Measurements from ENCODE around the gene PGA3.
"Not testable (repeated sequence)": the region's sequence is repeated elsewhere in the genome, so short reads cannot be mapped to it uniquely, and the experiment has no call there.

The PGA3 gene

DNA sequence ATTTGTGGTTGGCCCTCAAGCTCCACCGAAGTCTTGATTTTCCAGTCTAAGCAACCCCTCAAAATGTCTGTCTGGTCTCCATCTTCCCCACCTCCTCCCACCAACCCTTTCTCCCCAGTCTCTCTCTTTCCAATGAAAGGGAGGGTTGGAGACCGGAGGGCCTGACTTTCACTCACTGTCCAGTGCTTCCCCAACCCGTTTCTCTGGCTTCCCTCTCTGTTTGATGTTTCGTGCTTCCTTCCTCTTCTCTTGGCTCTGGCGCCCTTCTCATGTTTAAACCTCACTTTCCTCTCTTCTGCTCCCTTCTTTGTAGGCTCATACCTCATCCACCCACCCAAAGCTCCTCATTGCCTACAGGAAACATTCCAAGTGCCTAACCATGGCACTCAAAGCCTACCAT lies 31.0 kb upstream of the PGA3 start:
- DNase-seq = no peak

GRCh38 chr11:61172888-61173287 lies 30.4 kb upstream of the PGA3 start:
- DNase-seq = no peak

DNA sequence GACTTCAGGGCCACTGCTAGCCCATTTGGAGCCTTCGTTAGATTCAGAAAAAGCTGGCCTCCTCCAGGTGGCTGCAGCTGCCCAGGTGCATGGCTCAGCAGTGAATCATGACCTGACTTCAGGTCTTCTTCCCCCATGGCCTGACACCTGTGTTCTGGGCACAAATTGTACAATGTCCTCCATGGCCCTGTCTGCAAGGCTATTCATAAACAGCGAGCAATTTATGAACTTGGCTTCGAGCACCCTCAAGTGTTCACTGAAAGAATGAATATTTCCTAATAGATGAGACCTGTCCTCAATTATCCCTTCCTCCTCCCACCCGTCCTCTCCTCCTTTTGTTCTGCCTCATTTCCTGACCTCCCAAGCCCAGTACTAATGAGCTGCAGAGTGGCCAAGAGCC lies 29.9 kb upstream of the PGA3 start:
- no peak for DNase-seq

DNA sequence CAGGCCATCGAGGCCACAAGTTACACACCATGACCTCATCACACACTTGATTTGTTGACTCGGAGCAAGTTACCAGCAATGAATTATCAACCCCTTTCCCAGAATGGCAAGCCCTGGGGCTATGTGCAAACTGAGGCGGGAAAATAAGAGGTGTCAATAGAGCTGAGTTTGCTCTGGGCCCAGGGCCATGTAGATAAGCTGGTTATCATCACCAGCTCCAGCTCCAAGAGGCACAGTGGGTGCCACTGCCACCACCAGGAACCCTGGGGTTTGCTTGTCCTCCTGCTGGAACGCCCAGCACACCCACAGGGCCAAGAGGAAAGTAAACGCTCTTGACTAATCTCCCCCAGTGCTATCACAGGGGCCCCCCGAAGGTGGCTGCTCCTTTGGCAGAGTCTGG lies 29.0 kb upstream of the PGA3 start:
- no peak for DNase-seq

GRCh38 chr11:61174949-61175348 lies 28.4 kb upstream of the PGA3 start:
- DNase-seq = no peak

GRCh38 chr11:61176446-61176845 lies 26.9 kb upstream of the PGA3 start:
- no peak for DNase-seq

DNA sequence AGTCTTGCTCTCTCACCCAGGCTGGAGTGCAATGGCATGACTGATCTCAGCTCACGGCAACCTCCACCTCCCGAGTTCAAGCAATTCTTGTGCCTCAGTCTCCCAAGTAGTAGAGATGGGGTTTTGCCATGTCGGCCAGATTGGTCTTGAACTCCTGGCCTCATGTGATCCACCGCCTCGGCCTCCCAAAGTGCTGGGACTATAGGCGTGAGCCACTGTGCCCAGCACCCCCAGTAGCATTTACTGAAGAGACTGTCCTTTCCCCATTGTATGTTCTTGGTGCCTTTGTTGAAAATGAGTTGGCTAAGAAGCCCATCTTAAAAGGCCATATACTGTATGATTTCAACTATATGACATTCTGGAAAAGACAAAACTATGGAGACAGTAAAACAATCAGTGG lies 23.1 kb upstream of the PGA3 start:
- DNase-seq = not testable (repeated sequence)

GRCh38 chr11:61181489-61181888 lies 21.8 kb upstream of the PGA3 start:
- DNase-seq = no peak

DNA sequence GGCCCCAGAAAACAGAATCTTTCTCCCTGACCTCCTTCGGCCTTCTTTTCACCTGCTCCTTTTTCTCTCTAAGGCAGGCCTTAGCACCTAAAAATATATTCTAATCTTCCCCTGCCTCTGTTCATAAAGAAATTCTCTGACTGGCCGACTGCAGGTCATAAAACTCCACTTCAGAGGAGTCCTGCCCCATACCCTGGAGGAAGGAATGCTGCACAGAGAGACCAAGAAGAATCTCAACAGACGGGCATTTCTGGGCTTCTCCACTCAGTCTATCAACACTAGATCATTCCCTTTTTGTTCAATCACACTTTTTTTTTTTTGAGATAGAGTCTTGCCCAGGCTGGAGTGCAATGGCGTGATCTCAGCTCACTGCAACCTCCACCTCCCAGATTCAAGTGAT lies 19.7 kb upstream of the PGA3 start:
- no peak for DNase-seq

DNA sequence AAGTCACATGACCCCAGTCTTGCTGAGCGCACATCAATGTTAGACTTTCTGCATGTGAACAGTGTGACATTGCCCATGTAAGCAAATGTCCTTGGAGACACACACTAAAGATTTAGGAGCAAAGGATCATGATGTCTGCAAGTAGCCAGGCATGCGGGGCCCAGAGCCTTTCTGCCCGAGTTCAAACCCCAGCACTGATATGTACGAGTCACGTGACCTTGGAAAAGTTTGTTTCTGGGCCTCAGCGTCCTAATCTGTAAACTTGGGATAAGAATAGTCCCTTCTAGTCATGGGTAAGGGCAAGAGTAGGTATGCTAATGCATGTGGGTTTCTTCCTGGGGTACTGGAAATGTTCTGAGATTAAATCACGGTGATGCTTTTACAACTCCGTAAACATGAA lies 16.8 kb upstream of the PGA3 start:
- no peak for DNase-seq

- peak; percentile 73 for DNase-seq
Measured at GRCh38 chr11:61187505-61188130, 15.7 kb upstream of the PGA3 start.

GRCh38 chr11:61189933-61190332 lies 13.4 kb upstream of the PGA3 start:
- no peak for DNase-seq

- no peak for DNase-seq
Measured at GRCh38 chr11:61193596-61193995, 9.7 kb upstream of the PGA3 start.

GRCh38 chr11:61194169-61194671 lies 9.1 kb upstream of the PGA3 start:
- DNase-seq = no peak

DNA sequence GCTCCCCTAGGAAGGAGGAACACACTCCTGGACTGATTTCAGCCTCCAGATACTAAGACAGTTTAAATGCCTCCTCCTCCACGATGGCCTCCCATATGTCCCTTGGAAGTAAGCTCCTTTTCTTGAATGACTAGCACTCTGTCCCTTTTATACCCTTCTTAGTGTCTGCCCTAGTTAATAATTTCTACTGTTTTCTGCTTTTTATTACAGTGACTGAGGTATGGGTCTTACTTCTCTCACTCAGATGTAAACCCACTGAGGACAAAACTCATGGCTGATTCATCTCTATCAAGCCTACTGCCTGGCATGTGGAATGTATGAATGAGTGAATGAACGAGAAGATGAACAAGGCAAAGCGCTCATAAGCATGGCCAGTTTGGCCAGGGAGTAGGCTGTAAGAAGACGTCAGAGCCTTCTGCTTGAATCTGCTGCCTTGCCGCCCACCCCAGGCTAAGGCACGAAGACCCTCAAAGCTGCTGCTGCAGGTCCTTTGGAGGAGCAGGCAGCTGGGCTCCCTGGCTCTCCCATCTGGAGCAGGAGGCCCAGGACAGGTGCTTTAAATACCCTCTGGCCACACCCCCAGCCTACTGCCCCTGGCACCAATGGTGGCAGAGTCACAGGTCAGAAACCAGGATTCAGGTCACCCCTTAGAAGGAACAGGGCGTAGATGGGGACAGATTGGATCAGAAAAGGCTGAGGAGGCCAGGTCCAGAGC lies 8.2 kb upstream of the PGA3 start:
- DNase-seq = no peak

DNA sequence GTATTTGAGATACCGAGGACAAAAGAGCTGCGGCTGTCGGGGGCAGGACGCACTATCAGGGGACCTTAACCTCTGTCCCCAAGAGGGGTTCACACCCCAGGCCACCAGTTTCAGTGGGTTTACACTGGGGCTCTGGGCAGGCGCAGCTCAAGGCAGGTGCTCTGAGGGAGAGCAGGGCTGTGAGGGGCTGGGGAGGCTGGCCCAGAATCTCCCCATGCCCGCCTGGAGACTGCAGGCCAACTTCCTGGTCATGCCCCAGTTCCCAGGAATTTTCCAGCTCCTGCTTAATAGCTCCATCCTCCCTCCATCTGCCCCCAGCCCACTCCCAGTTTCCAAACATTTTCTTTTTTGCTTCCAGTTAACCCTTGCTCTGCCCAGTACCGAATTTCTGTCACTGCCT lies 7.6 kb upstream of the PGA3 start:
- no peak for DNase-seq

DNA sequence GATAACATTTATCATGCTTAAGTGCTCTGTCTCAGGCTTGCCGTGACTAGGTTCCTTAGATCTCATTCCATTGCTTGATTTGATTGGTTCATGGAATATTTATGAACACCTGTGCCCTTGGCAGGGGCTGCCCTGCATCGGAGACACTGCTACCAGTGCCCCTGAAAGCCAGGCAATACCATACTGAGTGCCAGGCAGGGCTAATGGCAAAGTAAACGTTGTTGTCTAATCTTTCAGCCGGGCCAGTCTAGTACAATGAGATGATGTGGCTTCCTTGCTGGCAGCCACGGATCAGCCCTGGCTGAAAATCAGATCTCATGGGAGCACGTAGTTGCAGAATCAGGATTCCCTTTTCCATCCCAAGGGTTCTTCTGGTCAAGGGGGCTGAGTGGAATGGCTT lies 5.0 kb upstream of the PGA3 start:
- no peak for DNase-seq

GRCh38 chr11:61198948-61199523 lies 4.3 kb upstream of the PGA3 start:
- no peak for DNase-seq

DNA sequence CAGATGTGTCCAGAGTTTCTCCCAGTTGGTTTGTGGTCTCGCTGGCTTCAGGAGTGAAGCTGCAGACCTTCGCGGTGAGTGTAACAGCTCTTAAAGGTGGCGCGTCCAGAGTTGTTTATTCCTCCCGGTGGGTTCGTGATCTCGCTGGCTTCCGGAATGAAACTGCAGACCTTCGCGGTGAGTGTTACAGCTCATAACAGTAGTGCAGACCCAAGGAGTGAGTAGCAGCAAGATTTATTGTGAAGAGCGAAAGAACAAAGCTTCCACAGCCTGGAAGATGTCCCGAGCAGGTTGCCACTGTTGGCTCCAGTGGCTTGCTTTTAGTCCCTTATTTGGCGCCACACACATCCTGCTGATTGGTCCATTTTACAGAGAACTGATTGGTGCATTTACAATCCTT lies 1.8 kb upstream of the PGA3 start:
- no peak for DNase-seq

- DNase-seq = not testable (repeated sequence)
Measured at GRCh38 chr11:61203873-61204272, 558 bp downstream of the PGA3 start.

DNA sequence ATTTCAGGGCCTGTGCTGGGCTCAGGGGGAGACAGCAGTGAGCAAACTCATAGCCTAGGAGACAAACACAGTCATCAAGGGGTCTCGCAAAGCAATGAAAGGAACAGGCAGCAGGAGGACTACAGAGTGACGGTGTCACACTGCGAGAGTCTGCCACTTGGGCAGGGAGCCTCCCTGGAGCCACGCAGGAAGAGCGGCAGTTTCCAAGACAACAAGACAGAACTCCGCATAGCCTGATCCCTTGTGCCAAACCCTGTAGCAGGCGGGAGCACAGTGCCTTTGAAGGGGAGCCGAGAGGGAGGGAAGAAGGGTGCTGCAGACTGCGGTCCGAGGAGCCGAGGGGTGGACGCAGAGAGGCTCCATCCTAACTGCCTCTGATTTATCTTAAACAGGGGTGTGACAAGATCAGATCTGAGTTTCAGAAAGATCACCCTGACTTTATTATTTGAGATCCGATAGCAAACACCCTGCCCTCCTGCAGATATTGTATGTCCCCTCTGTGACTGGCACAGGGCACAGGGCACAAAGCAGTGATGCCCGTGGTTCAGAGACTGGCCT lies 1.3 kb downstream of the PGA3 start:
- DNase-seq = not testable (repeated sequence)

- not testable (repeated sequence) for DNase-seq
Measured at GRCh38 chr11:61207636-61208310, 4.5 kb downstream of the PGA3 start.

- not testable (repeated sequence) for DNase-seq
Measured at GRCh38 chr11:61210629-61211028, 7.3 kb downstream of the PGA3 start.
